Retinal pigment epithelial cell (primary cell): ENCODE results near the gene MBTD1.

ENCODE experiments used
- DNase-seq: peaks from one replicate; pipeline ENCODE4 v3.0.0-alpha.2; 2010; ENCODE audit warnings: low read depth
- H3K4me3 ChIP-seq: 2 replicates; pipeline ENCODE4 v1.5.1; 2011; ENCODE audit warnings: mild to moderate bottlenecking, low read length, control low read depth, moderate library complexity
- TF ChIP-seq, protein P1 (sequence below): conservative IDR thresholded peaks from 2 replicates; pipeline ENCODE4 v1.5.1; 2011; ENCODE audit warnings: low read depth, low read length, control low read depth, inconsistent platforms

MBTD1 gene

DNA sequence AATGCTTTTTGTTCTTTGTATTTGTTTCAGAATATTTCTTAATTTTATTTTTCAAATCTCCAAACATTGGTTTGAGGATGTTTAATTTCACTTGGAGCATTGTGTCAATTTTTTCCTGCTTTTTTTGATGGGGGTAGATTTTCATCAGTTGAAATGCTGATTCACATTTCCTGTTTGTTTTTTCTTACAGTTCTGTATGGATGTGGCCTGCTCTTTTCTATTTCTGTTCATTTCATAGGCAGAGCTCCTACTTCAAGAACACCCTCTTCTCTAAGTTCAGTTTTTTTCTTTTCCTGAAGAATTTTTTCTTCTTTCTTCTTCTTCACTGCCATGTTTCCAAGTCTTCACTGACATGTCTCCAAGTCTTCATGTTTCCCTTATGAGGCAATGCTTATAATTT, 8.8 kb downstream of the MBTD1 start:
- H3K4me3 ChIP-seq = no peak overlapping the region
- TF ChIP-seq, protein P1, sequence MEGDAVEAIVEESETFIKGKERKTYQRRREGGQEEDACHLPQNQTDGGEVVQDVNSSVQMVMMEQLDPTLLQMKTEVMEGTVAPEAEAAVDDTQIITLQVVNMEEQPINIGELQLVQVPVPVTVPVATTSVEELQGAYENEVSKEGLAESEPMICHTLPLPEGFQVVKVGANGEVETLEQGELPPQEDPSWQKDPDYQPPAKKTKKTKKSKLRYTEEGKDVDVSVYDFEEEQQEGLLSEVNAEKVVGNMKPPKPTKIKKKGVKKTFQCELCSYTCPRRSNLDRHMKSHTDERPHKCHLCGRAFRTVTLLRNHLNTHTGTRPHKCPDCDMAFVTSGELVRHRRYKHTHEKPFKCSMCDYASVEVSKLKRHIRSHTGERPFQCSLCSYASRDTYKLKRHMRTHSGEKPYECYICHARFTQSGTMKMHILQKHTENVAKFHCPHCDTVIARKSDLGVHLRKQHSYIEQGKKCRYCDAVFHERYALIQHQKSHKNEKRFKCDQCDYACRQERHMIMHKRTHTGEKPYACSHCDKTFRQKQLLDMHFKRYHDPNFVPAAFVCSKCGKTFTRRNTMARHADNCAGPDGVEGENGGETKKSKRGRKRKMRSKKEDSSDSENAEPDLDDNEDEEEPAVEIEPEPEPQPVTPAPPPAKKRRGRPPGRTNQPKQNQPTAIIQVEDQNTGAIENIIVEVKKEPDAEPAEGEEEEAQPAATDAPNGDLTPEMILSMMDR = no peak
- DNase-seq = no peak

DNA sequence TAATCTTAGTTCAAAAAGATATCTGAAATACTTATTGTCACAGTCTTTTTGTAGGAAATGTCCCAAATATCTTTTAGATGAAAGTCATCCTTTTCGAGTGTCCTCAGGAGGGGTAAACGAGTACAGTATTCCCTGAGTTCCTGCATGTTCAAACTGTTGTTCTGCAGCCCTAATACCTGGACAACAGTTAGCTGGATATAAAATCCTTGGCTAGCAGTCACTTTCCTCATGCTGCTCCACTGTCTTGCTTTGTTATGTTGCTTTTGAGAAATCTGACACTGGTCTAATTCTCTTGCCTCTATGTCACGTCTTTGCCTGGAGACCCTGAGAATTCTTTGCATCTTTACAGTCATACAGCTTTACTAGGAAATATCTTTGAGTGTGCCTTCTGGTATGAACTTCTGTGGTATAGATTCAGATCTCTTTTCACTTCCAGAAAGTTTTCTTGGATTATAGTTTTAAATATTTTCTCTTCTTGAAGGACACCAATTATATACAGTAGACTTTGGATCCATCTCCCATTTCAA, 9.5 kb downstream of the MBTD1 start:
- H3K4me3 ChIP-seq = no peak overlapping the region
- TF ChIP-seq, protein P1 = no peak
- DNase-seq = no peak

DNA sequence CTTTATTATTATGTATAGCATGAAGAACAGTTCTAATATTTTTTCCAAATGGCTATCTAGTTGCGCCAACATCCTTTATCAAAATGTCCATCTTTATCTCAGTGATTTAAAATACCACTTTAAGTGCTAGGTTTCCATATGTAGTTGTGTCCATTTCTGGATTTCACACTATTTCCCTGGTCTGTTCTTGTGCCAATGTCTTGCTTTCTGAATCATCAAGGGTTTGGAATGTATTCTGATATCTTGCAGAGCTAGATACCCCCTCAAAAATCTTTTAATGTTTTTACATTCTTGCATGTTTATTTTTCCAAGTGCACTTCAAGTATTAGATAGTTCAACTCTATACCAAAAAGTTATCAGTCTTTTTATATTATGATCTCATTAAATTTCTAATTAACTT, 14.3 kb downstream of the MBTD1 start:
- TF ChIP-seq, protein P1 = no peak
- no peak for DNase-seq
- no peak overlapping the region for H3K4me3 ChIP-seq

DNA sequence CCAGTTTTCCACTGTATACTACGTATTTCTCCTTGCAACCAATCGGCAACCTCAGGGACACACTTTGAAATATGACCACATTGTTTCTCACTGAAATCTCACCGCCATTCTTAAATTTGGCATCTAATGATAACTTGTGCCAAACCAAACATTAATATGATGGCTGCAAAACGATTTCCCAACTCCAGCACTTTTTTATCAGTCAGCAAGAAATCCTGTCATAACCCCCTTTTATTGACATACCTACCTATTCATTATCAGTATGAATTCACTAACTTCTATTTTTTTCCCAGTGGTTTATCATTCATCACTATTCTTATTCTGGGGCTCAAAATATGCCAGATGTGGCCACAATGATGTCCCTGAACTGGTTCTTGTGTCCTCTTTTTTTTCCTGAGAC, 15.8 kb downstream of the MBTD1 start:
- DNase-seq = no peak
- no peak overlapping the region for H3K4me3 ChIP-seq
- TF ChIP-seq, protein P1 = no peak

DNA sequence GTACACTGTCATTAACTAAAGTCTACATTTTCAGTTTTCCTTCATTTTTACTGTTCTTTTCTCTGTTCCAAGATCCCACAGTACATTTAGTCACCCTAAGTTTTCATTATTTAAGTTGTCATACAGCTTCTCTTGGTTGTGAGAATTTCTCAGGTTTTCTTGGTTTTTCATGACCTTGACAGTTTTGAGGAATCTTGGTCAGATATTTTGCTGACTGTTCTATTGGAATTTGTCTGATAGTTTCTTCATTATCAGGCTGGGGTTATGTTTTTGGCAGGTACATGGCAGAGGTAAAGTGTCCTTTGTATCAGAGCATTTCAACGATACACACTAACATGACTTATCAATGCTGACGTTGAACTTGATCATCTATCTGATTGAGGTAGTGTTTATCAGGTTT, 19.6 kb downstream of the MBTD1 start:
- TF ChIP-seq, protein P1 = no peak
- DNase-seq = no peak

DNA sequence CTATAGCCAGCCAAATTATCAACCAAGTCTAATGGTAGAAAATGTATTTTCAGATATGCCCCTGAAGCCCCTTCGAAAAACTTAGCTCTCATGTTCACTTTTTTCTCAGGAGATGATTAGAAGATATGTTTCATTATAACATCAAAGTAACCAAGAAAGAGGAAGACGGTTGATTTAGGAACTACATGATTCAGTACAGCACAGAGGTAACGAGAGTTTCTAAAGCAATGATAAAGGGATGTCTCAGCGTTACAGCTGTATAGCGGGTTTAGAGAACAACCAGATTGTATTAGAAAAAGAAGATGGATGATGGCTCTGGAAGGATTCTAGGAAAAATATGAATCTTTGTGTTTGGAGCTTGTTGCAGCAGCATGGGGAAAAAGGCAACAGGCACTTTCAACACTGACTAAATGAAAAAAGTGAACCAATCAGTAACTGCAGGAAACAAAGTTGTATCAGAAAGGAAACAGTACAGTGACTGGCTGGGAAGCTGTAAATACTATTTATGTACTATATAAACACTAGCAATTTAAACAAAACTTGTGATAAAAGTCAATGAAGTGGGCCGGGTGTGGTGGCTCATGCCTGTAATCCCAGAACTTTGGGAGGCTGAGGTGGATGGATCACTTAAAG, 21.5 kb downstream of the MBTD1 start:
- no peak overlapping the region for H3K4me3 ChIP-seq
- TF ChIP-seq, protein P1 = no peak
- no peak for DNase-seq

More for the DNA sequence above, 19.6 kb downstream of the MBTD1 start:
- no peak overlapping the region for H3K4me3 ChIP-seq

DNA sequence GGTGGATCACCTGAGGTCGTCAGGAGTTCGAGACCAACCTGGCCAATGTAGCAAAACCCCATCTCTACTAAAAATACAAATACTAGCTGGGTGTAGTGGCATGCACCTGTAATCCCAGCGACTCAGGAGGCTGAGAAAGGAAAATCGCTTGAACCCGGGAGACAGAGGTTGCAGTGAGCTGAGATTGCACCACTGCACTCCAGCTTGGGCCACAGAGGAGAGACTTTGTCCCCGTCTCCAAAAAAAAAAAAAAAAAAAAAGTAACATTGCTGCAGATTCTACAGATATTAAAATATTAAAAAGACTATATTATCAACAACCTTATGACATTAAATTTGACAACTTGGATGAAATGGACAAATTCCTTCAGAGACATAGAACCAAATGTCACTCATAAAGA, 25.7 kb downstream of the MBTD1 start:
- H3K4me3 ChIP-seq = no peak overlapping the region
- TF ChIP-seq, protein P1 = no peak
- DNase-seq = no peak
